ENCODE results near the gene B4GALNT3.
"Not testable (repeated sequence)": the region's sequence is repeated elsewhere in the genome, so short reads cannot be mapped to it uniquely, and the experiment has no call there.

Gene B4GALNT3

GRCh38 chr12:459430-460258 lies at the start of gene B4GALNT3:
Gene B4GALNT3, plus strand, starts transcription at chr12:459939. Its CDS starts 438 bp downstream, at chr12:460377.
- DNase-seq (ENCODE audit: low read depth in 2 of 2), result no peak

GRCh38 chr12:414859-415258 lies 44.9 kb upstream of the B4GALNT3 start:
- DNase-seq (ENCODE audit: low read depth in 2 of 2), result no peak

GRCh38 chr12:418432-418831 lies 41.3 kb upstream of the B4GALNT3 start:
- no peak for DNase-seq (ENCODE audit: low read depth in 2 of 2)

GRCh38 chr12:422526-422925 lies 37.2 kb upstream of the B4GALNT3 start:
- no peak for DNase-seq (ENCODE audit: low read depth in 2 of 2)

GRCh38 chr12:435737-436136 lies 24.0 kb upstream of the B4GALNT3 start:
- not testable (repeated sequence) for DNase-seq (ENCODE audit: low read depth in 2 of 2)

- DNase-seq (ENCODE audit: low read depth in 2 of 2), result peak; percentile 12 to 13
Measured at GRCh38 chr12:442235-442884, 17.4 kb upstream of the B4GALNT3 start.

GRCh38 chr12:447141-447540 lies 12.6 kb upstream of the B4GALNT3 start:
- no peak for DNase-seq (ENCODE audit: low read depth in 2 of 2)

- no peak for DNase-seq (ENCODE audit: low read depth in 2 of 2)
Measured at GRCh38 chr12:449203-449602, 10.5 kb upstream of the B4GALNT3 start.

GRCh38 chr12:450438-450837 lies 9.3 kb upstream of the B4GALNT3 start:
- no peak for DNase-seq (ENCODE audit: low read depth in 2 of 2)

- DNase-seq (ENCODE audit: low read depth in 2 of 2), result no peak
Measured at GRCh38 chr12:452667-453210, 7.0 kb upstream of the B4GALNT3 start.

GRCh38 chr12:454833-455232 lies 4.9 kb upstream of the B4GALNT3 start:
- no peak for DNase-seq (ENCODE audit: low read depth in 2 of 2)

GRCh38 chr12:455821-456220 lies 3.9 kb upstream of the B4GALNT3 start:
- no peak for DNase-seq (ENCODE audit: low read depth in 2 of 2)

- no peak for DNase-seq (ENCODE audit: low read depth in 2 of 2)
Measured at GRCh38 chr12:457676-458075, 2.1 kb upstream of the B4GALNT3 start.

GRCh38 chr12:459050-459429 lies 699 bp upstream of the B4GALNT3 start:
- no peak for DNase-seq (ENCODE audit: low read depth in 2 of 2)

GRCh38 chr12:460261-461230 lies 807 bp downstream of the B4GALNT3 start:
- no peak for DNase-seq (ENCODE audit: low read depth in 2 of 2)

GRCh38 chr12:461425-461824 lies 1.7 kb downstream of the B4GALNT3 start:
- DNase-seq (ENCODE audit: low read depth in 2 of 2), result no peak

GRCh38 chr12:462936-463705 lies 3.4 kb downstream of the B4GALNT3 start:
- DNase-seq (ENCODE audit: low read depth in 2 of 2), result no peak

- no peak for DNase-seq (ENCODE audit: low read depth in 2 of 2)
Measured at GRCh38 chr12:464484-465267, 4.9 kb downstream of the B4GALNT3 start.

- DNase-seq (ENCODE audit: low read depth in 2 of 2), result no peak
Measured at GRCh38 chr12:466039-466438, 6.3 kb downstream of the B4GALNT3 start.

GRCh38 chr12:466762-467161 lies 7.0 kb downstream of the B4GALNT3 start:
- no peak for DNase-seq (ENCODE audit: low read depth in 2 of 2)

Data from activated CD8-positive, alpha-beta memory T cell treated with anti-CD3 and anti-CD28 coated beads for 4 hours (primary cell).